Smooth muscle cell of the pulmonary artery (primary cell): ENCODE measurements around the gene KIF15. TPM values are rescaled to one million over a fixed set of nuclear protein-coding genes. Genes with fewer than 3 reads are reported as not detected.

ENCODE experiments used
- total RNA-seq: library from RNA; depleted of rRNA; stranded (reverse); fragments of >200 nt; gene quantifications from 2 replicates; pipeline ENCODE4 v1.2.3, GENCODE V29; 2014

Gene KIF15
- 1.3 and 2.9 TPM in 2 replicates for total RNA-seq

DNA sequence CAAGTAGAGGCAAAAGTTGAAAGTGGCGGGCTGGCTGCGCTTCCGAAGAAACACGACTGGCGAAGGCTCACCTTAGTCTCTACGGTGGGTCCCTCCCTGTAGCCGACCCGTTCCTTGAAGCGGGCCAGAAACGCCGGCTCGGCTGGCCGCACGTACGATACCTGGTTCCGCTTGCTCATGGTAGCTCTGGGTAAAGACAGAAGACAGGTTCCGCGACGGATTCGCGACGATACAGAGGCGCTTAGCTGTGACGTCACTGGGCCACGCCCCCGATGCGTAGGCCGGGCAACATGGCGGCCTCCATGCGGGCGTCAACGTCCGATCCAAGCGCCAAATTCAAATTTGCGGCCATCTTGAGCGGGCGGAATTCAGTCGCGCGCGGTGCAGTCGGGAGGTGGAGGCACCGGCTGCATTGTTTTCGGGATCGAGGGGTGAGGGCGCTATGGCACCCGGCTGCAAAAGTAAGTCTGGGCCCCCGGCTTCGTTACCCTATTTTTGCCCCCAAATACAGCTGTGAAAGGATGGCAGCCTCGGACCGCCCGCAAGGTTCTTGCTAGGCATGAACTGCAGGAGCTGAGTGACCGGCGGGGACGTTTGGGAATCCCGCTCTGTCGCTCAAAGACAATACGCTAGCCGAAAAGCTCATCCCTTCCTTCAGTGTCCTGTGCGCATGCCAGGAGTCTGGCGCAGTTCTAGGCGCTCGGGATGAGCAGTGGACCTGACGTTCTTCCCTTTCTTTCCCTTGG lies at the start of gene KIF15, which contains the start of gene KIAA1143:
KIF15 (plus strand) TSS at position 371 of the 746 bp plus-strand sequence; CDS start at position 443, 72 bp downstream.
KIAA1143 (minus strand) TSS at position 196 of the 746 bp plus-strand sequence; CDS start at position 179, 17 bp downstream.

GRCh38 chr3:44712455-44713075 lies 49.0 kb upstream of the KIF15 start, which contains the start of gene ZNF502:
ZNF502 (plus strand) TSS chr3:44712660; CDS start chr3:44720262, 7,602 bp downstream.

GRCh38 chr3:44729384-44729910 lies 32.1 kb upstream of the KIF15 start, which contains the start of gene ZNF501:
ZNF501 (plus strand) TSS chr3:44729635; CDS start chr3:44734422, 4,787 bp downstream.

DNA sequence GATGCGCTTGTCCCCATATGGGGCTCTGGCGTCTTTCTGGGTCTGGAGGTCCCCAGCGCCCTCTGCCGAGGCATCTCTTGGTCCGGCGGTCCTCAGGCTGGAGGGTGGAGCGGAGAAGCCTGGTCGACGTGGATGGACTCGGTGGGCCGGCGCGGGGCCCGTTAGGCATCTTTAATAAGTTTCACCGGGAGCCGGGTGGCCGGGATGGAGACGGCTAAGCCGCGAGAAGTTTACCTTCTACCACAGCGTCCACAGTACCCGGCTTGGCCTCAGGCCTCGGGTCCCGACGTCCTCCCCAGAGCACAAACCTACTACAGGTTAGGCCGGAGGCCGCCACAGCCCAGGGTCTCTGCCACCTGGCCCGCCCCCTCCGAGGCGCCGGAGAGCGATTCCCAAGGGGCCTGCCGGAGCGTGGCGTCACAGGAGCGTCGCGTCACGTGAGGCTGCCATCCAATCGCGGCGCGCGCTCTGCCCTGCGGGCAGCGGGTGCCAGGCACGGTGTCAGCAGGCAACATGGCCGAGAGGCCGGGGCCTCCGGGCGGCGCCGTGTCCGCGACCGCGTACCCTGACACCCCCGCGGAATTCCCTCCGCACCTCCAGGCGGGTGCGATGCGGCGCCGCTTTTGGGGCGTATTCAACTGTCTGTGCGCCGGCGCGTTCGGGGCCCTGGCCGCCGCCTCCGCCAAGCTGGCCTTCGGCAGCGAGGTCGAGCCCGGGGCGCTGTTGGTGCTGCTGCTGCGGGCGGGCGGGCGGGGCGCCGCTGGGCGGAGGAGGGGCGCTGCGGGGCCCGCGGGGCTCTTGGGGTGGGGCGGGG lies 100.0 kb downstream of the KIF15 start, which contains the start of gene TMEM42:
TMEM42 (plus strand) TSS at position 501 of the 814 bp plus-strand sequence; CDS start at position 514, 13 bp downstream.

GRCh38 chr3:44874308-44874707 lies 112.7 kb downstream of the KIF15 start, which contains the start of gene TGM4:
TGM4 (plus strand) TSS chr3:44874608; CDS start chr3:44874679, 71 bp downstream.

Other genes with a start within 250 kb of the KIF15 start
- 4.8 and 5.5 TPM in 2 replicates for gene ZKSCAN7, start 206.6 kb upstream of the KIF15 start, total RNA-seq
- gene ZNF660, start 176.8 kb upstream of the KIF15 start, total RNA-seq: 1.8 and 2.2 TPM in 2 replicates
- 13.7 and 14.9 TPM in 2 replicates for gene ZNF197, start 136.8 kb upstream of the KIF15 start, total RNA-seq
- 8.0 and 9.7 TPM in 2 replicates for gene ZNF35, start 113.1 kb upstream of the KIF15 start, total RNA-seq
- gene ZNF502, start 49.1 kb upstream of the KIF15 start, total RNA-seq: 3.8 and 3.9 TPM in 2 replicates
- gene ZNF501, start 32.2 kb upstream of the KIF15 start, total RNA-seq: 3.0 and 6.2 TPM in 2 replicates
- 15.8 and 18.7 TPM in 2 replicates for gene KIAA1143, start 175 bp upstream of the KIF15 start, total RNA-seq
- gene TMEM42, start 100.1 kb downstream of the KIF15 start, total RNA-seq: 16.9 and 17.1 TPM in 2 replicates
- gene TGM4, start 112.8 kb downstream of the KIF15 start, total RNA-seq: not detected in 2 replicates
- gene ZDHHC3, start 214.4 kb downstream of the KIF15 start, total RNA-seq: 50.4 and 58.5 TPM in 2 replicates
- 33.4 and 42.2 TPM in 2 replicates for gene EXOSC7, start 214.4 kb downstream of the KIF15 start, total RNA-seq